Fibroblast of villous mesenchyme (primary cell): Measurements from ENCODE around the gene TRIM29. TPM values are rescaled to one million over a fixed set of nuclear protein-coding genes. Genes with fewer than 3 reads are reported as not detected.

ENCODE experiments used
- DNase-seq: peaks from one replicate; pipeline ENCODE4 v3.0.0-alpha.2; 2010; ENCODE audit warnings: low read depth
- H3K4me3 ChIP-seq: 2 replicates; pipeline ENCODE4 v1.5.1; 2011; ENCODE audit warnings: low read depth, mild to moderate bottlenecking, low read length
- total RNA-seq: library from RNA; depleted of rRNA; stranded (reverse); fragments of >200 nt; gene quantifications from 2 replicates; pipeline ENCODE4 v1.2.3, GENCODE V29; 2012
- TF ChIP-seq, protein P1 (sequence below): IDR thresholded peaks from 2 replicates; pipeline ENCODE4 v1.5.1; 2012; ENCODE audit warnings: low read depth, mild to moderate bottlenecking, low read length; ENCODE audit not compliant: insufficient read depth

The TRIM29 gene
- total RNA-seq, 1 donor, result 0.86 TPM

DNA sequence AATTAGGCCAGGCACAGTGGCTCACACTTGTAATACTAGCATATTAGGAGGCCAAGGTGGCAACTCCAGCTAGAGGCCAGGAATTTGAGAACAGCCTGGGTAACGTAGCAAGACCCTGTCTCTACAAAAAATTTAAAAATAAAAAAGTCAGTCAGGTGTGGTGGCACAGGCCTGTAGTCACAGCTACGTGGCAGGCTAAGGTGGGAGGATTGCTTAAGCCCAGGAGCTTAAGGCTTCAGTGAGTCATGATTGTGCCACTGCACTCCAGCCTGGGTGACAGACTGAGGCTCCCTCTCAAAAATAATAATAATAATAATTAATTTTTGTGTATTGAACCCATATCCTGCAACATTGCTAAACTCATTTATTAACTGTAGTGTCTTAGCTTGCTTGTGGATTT is 15.3 kb upstream of the TRIM29 start:
- H3K4me3 ChIP-seq, result no peak overlapping the region
- DNase-seq, result no peak

DNA sequence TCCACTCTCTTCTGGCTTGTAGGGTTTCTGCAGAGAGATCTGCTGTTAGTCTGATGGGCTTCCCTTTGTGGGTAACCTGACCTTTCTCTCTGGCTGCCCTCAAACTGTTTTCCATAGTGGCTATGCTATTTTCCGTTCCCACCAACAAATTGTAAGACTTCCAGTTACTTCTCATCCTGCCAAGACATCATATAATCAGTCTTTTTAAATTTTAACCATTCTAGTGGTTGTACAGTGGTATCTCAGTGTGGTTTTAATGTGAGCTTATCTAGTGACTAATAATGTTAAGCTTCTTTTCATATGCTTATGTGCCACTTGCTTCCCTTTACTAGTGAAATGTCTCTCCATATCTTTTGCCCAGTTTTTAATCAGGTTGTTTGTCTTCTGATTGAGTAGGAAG is 13.6 kb upstream of the TRIM29 start:
- TF ChIP-seq, protein P1, sequence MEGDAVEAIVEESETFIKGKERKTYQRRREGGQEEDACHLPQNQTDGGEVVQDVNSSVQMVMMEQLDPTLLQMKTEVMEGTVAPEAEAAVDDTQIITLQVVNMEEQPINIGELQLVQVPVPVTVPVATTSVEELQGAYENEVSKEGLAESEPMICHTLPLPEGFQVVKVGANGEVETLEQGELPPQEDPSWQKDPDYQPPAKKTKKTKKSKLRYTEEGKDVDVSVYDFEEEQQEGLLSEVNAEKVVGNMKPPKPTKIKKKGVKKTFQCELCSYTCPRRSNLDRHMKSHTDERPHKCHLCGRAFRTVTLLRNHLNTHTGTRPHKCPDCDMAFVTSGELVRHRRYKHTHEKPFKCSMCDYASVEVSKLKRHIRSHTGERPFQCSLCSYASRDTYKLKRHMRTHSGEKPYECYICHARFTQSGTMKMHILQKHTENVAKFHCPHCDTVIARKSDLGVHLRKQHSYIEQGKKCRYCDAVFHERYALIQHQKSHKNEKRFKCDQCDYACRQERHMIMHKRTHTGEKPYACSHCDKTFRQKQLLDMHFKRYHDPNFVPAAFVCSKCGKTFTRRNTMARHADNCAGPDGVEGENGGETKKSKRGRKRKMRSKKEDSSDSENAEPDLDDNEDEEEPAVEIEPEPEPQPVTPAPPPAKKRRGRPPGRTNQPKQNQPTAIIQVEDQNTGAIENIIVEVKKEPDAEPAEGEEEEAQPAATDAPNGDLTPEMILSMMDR, result no peak
- H3K4me3 ChIP-seq, result no peak overlapping the region
- no peak for DNase-seq

More for the DNA sequence above, 15.3 kb upstream of the TRIM29 start:
- TF ChIP-seq, protein P1, result no peak

DNA sequence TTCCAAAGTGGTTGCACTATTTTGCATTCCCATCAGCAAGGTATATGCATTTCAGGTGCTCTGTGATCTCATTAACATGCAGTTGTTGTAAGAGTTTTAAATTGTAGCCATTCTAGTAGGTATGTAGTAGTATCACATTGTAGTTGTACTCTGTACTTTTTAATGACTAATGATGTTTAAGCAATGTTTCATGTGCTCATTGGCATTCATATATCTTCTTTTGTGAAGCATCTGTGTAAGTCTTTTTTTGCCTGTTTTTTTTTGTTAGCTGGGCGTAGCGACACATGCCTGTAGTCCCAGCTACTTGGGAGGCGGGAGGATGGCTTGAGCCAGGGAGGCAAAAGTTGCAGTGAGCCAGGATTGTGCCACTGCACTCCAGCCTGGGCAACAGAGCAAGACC is 11.3 kb upstream of the TRIM29 start:
- no peak overlapping the region for H3K4me3 ChIP-seq
- TF ChIP-seq, protein P1, result no peak
- no peak for DNase-seq

DNA sequence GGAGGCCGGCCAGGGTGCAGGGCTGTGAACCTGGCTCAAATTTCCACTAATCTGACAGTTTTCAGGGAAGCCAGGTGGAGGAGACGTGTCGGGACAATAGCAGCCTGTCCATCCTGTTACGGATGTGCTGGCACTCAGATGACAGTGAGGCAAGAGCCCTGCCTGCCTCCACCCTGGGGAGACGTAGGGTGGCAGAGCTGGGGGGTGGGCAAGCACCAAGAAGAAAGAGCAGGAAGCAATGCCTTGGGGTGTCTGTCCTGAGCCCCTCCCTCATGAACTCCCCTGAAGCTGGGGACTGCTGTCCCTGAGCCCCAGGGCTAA is 10.0 kb upstream of the TRIM29 start:
- TF ChIP-seq, protein P1, result no peak
- no peak overlapping the region for H3K4me3 ChIP-seq
- DNase-seq, result no peak

DNA sequence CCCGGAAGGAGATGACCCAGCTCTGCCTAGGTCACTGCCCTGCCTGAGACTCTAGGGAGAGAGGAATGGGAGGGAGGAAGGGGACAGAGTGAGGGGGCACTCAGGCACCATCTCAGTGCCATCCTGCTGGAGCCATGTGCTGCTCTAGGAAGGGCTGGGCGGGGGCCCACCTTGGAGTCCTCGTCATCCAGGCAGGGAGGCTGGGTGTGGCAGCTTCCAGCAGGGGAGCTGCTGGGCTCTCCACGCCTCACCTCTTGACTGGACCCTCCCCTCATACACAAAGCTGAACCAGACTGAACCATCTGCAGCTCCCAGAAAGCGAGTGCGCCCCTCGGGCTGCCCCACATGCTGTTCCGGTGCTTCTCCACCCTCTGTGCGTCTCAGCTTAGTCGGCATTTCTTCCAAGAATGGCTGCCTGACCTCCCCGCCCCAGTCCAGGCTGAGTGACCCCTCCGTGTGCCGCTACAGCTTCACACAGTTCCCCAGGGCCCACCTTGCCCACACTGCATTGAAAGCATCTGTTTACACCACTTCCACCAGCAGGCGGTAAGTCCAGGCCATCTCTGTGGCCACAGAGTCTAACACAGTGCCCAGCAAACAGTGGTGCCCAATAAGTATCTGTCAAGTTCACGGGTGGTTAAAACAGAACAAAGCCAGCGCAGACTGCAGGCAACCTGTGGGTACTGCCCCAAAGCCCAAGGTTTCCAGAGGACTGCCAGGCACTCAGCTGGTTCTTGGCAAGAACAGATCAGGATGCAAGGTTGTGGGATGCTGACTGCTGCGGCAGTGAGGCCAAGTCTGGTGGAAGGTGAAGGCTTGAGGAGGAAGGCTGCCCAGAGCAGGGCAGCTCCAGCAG is 9.4 kb upstream of the TRIM29 start:
- DNase-seq, result no peak
- H3K4me3 ChIP-seq, result no peak overlapping the region
- TF ChIP-seq, protein P1, result no peak

DNA sequence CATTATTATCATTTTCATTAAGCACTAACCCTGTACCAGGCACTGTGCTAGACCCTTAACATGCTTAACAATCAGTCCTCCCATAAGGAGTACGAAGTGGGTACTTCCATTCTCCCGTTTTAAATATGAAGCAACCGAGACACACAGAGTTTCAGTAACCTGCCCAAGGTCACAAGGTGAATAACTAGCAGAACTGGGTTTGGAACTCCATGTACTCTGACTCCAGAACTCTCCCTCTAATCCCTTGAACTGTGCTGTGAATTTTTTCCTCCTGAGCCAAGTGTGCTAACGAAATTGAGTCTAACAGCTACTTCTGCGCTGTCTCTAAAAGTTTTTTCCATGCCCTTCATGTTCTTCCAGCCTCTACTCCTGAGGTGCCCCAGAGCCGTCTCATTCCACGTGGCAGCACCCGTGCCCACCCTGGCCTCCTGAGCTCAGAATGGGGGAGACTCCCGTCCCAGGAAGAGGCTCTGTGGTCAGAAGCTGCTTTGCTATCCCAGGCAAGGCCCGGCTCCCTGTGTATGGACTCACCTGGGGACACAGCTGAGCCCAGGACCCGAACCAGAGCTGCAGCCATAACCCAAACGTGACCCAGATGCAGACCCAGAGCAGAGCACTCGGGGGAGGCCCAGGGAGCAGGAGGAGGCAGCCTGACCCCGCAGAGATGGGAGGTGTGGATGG is 8.6 kb upstream of the TRIM29 start:
- H3K4me3 ChIP-seq, result no peak overlapping the region
- TF ChIP-seq, protein P1, result no peak
- DNase-seq, result no peak
